Measurements from ENCODE around the gene OTUD3. TPM values are rescaled to one million over a fixed set of nuclear protein-coding genes. Genes with fewer than 3 reads are reported as not detected.

OTUD3 gene
- total RNA-seq, 2 donors from 2014 or later: 5.3 to 16.5 TPM

- intact Hi-C loops (cut with DNase I): no loop called here
Observed at GRCh38 chr1:19852036-19852435, 30.2 kb upstream of the OTUD3 start.

GRCh38 chr1:19854866-19855265 lies 27.3 kb upstream of the OTUD3 start:
- H3K9me3 ChIP-seq: no peaks in the 10 kb centered on the region
- no peak for DNase-seq (ENCODE audit: low spot score)
- H3K4me3 ChIP-seq: no peak overlapping the region
- H3K27ac ChIP-seq: no peak overlapping the region
- H3K4me1 ChIP-seq (replicated peaks): no peaks in the 10 kb centered on the region
- intact Hi-C loops (cut with DNase I): no loop called here
- no peak for TF ChIP-seq CTCF (IDR thresholded peaks at IDR 0.05)
- TF ChIP-seq POLR2A (IDR thresholded peaks at IDR 0.05): no peak
- no peak for TF ChIP-seq POLR2AphosphoS5 (IDR thresholded peaks at IDR 0.05)
- H3K27me3 ChIP-seq (replicated peaks; ENCODE audit: insufficient read depth): no peaks in the 10 kb centered on the region
- no peaks in the 10 kb centered on the region for H3K36me3 ChIP-seq

More at GRCh38 chr1:19852036-19852435, 30.2 kb upstream of the OTUD3 start:
- H3K4me1 ChIP-seq (replicated peaks): no peaks in the 10 kb centered on the region
- TF ChIP-seq POLR2A (IDR thresholded peaks at IDR 0.05): no peak
- no peak for TF ChIP-seq CTCF (IDR thresholded peaks at IDR 0.05)
- no peak for TF ChIP-seq POLR2AphosphoS5 (IDR thresholded peaks at IDR 0.05)
- H3K9me3 ChIP-seq: no peaks in the 10 kb centered on the region
- H3K27me3 ChIP-seq (replicated peaks; ENCODE audit: insufficient read depth): no peaks in the 10 kb centered on the region
- no peak overlapping the region for H3K27ac ChIP-seq
- DNase-seq (ENCODE audit: low spot score): no peak
- no peaks in the 10 kb centered on the region for H3K36me3 ChIP-seq
- 79% methylated on average over 1 of the region's 1 CpG for WGBS
- H3K4me3 ChIP-seq: no peak overlapping the region

GRCh38 chr1:19858893-19859292 lies 23.3 kb upstream of the OTUD3 start:
- no peak for TF ChIP-seq POLR2AphosphoS5 (IDR thresholded peaks at IDR 0.05)
- TF ChIP-seq POLR2A (IDR thresholded peaks at IDR 0.05): no peak
- no peak for TF ChIP-seq CTCF (IDR thresholded peaks at IDR 0.05)
- Histone ChIP-seq H3K27ac (no peak overlapping the region), H3K4me1 (replicated peaks) (no peaks in the 10 kb centered on the region), H3K9me3 (no peaks in the 10 kb centered on the region), H3K27me3 (replicated peaks; ENCODE audit: insufficient read depth) (no peaks in the 10 kb centered on the region), H3K36me3 (no peaks in the 10 kb centered on the region), H3K4me3 (no peak overlapping the region)
- intact Hi-C loops (cut with DNase I): no loop called here
- 5% methylated on average over 5 of the region's 5 CpGs for WGBS
- DNase-seq (ENCODE audit: low spot score): no peak

GRCh38 chr1:19859876-19860275 lies 22.3 kb upstream of the OTUD3 start:
- Histone ChIP-seq H3K36me3 (no peaks in the 10 kb centered on the region), H3K9me3 (no peaks in the 10 kb centered on the region), H3K4me3 (no peak overlapping the region), H3K4me1 (replicated peaks) (no peaks in the 10 kb centered on the region), H3K27ac (no peak overlapping the region), H3K27me3 (replicated peaks; ENCODE audit: insufficient read depth) (no peaks in the 10 kb centered on the region)
- DNase-seq (ENCODE audit: low spot score): no peak
- TF ChIP-seq CTCF (IDR thresholded peaks at IDR 0.05) (no peak), POLR2A (IDR thresholded peaks at IDR 0.05) (no peak), POLR2AphosphoS5 (IDR thresholded peaks at IDR 0.05) (no peak)
- 74% methylated on average over 2 of the region's 2 CpGs for WGBS
- intact Hi-C loops (cut with DNase I): loop anchor here (10.0 kb wide), 1 partner anchor 95 kb away; no protein-coding TSS in a partner anchor

- Histone ChIP-seq H3K27ac (no peak overlapping the region), H3K27me3 (replicated peaks; ENCODE audit: insufficient read depth) (no peaks in the 10 kb centered on the region), H3K36me3 (no peaks in the 10 kb centered on the region), H3K9me3 (no peaks in the 10 kb centered on the region), H3K4me1 (replicated peaks) (no peaks in the 10 kb centered on the region), H3K4me3 (no peak overlapping the region)
- TF ChIP-seq CTCF (IDR thresholded peaks at IDR 0.05) (no peak), POLR2A (IDR thresholded peaks at IDR 0.05) (no peak), POLR2AphosphoS5 (IDR thresholded peaks at IDR 0.05) (no peak)
- no peak for DNase-seq (ENCODE audit: low spot score)
- intact Hi-C loops (cut with DNase I): loop anchor here (10.0 kb wide), 1 partner anchor 96 kb away; no protein-coding TSS in a partner anchor
- 76% methylated on average over 2 of the region's 2 CpGs for WGBS
Observed at GRCh38 chr1:19860418-19860817, 21.8 kb upstream of the OTUD3 start.
